ENCODE data around the gene EYA2.

The EYA2 gene

GRCh38 chr20:46933150-46933549, 38.5 kb downstream of the EYA2 start:
- no peak for DNase-seq

GRCh38 chr20:46934746-46935287, 40.2 kb downstream of the EYA2 start:
- no peak for DNase-seq

GRCh38 chr20:46935394-46936017, 40.9 kb downstream of the EYA2 start:
- no peak for DNase-seq

- DNase-seq: no peak
Measured at GRCh38 chr20:46936415-46937156, 41.9 kb downstream of the EYA2 start.

- no peak for DNase-seq
Measured at GRCh38 chr20:46937157-46937523, 42.5 kb downstream of the EYA2 start.

- peak; percentile 29 for DNase-seq
Measured at GRCh38 chr20:46937533-46938226, 43.0 kb downstream of the EYA2 start.

GRCh38 chr20:46938434-46938833, 43.8 kb downstream of the EYA2 start:
- peak; percentile 34 for DNase-seq

- no peak for DNase-seq
Measured at GRCh38 chr20:46939031-46939965, 44.7 kb downstream of the EYA2 start.

GRCh38 chr20:46940616-46941015, 46.0 kb downstream of the EYA2 start:
- DNase-seq: no peak

- no peak for DNase-seq
Measured at GRCh38 chr20:46941404-46941803, 46.8 kb downstream of the EYA2 start.

- no peak for DNase-seq
Measured at GRCh38 chr20:46943861-46944591, 49.4 kb downstream of the EYA2 start.

GRCh38 chr20:46945465-46945864, 50.8 kb downstream of the EYA2 start:
- peak; percentile 17 for DNase-seq

GRCh38 chr20:46946181-46946624, 51.6 kb downstream of the EYA2 start:
- DNase-seq: peak; percentile 30

- DNase-seq: no peak
Measured at GRCh38 chr20:46946796-46947195, 52.2 kb downstream of the EYA2 start.

- DNase-seq: no peak
Measured at GRCh38 chr20:46948081-46948480, 53.4 kb downstream of the EYA2 start.

GRCh38 chr20:46951405-46951804, 56.8 kb downstream of the EYA2 start:
- DNase-seq: peak; percentile 46

- DNase-seq: peak; percentile 71
Measured at GRCh38 chr20:46951840-46952497, 57.3 kb downstream of the EYA2 start.

- no peak for DNase-seq
Measured at GRCh38 chr20:46953596-46953995, 59.0 kb downstream of the EYA2 start.

GRCh38 chr20:46954490-46955038, 59.9 kb downstream of the EYA2 start:
- DNase-seq: peak; percentile 96

- DNase-seq: no peak
Measured at GRCh38 chr20:46955601-46956556, 61.2 kb downstream of the EYA2 start.
